ENCODE results near the gene PCP4. TPM values are rescaled to one million over a fixed set of nuclear protein-coding genes. Genes with fewer than 3 reads are reported as not detected.

Gene PCP4
- polyA plus RNA-seq, 3 donors = 11.3 to 13.7 (median 12.6) TPM

DNA sequence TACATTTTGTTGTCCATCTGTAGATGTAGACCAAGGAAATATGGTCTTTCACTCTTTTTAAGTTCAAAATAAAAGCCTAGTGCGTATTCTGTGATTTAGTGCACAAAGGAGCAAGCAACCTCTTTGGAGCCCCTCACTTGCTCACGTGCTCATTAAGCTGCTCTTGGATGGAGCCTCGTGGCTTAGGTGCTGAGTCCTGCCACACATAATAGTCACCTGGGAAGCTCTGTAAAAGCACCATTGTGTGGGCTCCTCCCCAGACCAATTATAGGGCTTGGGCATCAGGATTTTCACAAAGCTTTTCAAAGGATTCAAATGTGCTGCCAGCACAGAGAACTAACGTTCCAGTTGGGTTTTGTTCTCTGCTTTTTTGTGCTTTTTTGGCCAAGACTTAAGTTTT lies 85.0 kb downstream of the PCP4 start:
- no peak for DNase-seq (ENCODE audit: extremely low read depth in 1 of 11, low read depth in 9 of 11, low spot score in 4 of 11)

DNA sequence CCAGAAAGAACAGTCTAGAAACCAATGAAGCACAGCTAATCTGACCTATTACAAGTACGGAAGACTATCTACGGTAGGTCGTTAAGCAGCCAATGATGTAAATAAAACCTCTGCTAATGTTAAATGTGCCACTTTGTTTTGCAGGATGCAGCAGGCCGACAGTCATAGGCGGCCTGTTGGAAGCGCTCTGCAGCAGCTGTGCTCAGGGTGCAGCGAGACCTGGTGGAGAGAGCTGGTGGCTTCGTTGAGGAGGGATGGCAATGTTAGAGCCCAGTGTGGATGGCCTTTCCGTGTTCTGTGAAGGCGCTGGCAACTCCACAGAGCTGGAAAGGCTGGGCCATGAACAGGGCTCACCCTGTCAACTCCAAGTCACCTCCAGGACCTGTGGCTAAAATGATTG lies 87.3 kb downstream of the PCP4 start:
- no peak for DNase-seq (ENCODE audit: extremely low read depth in 1 of 11, low read depth in 9 of 11, low spot score in 4 of 11)

DNA sequence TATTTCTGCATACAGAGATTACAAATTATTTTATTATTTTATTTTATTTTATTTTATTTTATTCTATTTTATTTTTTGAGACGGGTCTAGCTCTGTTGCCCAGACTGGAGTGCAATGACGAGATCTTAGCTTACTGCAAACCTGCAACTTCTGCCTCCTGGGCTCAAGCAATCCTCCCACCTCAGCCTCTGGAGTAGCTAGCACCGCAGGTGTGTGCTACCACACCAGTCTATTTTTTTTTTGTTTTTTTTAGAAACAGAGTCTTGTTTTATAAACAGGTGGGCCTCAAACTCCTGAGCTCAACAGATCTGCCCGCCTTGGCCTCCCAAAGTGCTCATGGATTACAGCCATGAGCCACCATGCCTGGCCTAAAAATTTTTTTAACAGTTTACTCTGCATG lies 88.1 kb downstream of the PCP4 start:
- no peak for DNase-seq (ENCODE audit: extremely low read depth in 1 of 11, low read depth in 9 of 11, low spot score in 4 of 11)

DNA sequence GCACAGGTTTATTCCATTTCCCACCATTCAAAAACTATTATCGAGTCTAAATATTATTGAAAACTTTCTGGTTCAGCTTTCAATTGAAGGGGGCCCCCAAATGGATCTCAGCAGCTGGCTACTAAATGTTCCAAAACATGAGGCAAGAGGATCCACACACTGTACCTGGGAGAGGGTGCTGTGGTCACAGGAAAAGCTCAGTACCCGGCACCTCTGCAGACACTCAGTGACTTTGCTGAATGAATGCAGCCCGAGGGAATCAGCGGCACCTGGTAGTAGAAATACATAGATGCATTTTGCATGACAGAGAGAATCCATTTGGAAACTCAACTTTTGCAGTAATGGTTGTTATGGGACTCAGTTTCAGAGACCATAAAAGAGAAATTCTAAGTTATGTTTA lies 89.3 kb downstream of the PCP4 start:
- no peak for DNase-seq (ENCODE audit: extremely low read depth in 1 of 11, low read depth in 9 of 11, low spot score in 4 of 11)

DNA sequence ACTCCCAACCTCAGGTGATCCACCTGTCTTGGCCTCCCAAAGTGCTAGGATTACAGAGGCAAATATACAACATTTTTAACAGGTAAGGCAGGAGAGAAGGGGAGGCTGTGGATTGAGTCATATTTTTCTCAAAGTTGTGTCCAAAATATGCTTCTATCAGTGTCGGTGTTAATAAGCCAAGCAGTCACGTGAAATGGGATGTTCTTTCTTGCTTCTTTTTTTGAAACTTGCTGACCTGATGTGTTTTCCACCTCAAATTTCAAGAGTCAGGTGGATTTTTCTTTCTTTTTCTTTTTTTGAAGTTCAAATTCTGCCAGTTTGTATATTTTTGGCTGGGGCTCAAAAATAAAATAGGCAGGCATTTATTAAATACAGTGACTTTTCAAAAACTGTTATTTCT lies 91.5 kb downstream of the PCP4 start:
- no peak for DNase-seq (ENCODE audit: extremely low read depth in 1 of 11, low read depth in 9 of 11, low spot score in 4 of 11)

DNA sequence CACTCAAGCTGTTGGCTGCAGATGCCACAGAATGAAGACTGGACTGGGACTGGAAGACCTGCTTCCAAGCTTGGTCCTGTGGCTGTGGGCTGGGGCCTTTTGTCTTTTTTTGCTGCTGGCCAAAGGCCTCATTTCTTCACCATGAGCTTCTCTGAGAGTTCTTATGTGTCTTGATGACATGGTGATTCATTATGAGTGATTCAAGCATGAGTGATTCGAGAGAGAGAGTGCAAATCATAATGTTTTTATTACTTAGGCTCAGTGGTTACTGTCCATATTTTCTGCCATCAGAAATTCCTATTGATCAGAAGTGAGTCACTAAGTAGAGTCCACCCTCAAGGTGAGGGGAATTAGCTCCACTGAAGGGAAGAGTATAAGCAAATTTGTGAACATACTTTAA lies 94.0 kb downstream of the PCP4 start:
- DNase-seq (ENCODE audit: extremely low read depth in 1 of 11, low read depth in 9 of 11, low spot score in 4 of 11) = no peak

DNA sequence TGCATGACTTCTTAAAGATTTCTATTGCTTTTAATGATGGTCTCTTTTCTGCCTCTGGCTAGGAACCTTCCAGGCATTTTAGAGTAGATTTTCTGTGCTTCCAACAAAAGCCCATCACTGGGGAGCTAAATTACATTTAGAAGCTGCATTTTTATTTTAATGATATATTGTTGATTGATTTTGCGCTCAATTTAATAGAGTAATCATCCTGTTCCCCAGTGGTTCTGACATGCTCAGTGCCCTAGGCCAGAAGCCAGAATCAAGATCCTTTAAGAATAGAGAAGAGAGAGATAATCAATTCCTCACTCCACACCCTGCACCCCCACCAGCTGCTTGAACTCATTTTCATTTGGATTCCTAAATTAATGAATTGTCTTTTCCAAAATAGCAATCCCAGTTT lies 97.8 kb downstream of the PCP4 start:
- no peak for DNase-seq (ENCODE audit: extremely low read depth in 1 of 11, low read depth in 9 of 11, low spot score in 4 of 11)

DNA sequence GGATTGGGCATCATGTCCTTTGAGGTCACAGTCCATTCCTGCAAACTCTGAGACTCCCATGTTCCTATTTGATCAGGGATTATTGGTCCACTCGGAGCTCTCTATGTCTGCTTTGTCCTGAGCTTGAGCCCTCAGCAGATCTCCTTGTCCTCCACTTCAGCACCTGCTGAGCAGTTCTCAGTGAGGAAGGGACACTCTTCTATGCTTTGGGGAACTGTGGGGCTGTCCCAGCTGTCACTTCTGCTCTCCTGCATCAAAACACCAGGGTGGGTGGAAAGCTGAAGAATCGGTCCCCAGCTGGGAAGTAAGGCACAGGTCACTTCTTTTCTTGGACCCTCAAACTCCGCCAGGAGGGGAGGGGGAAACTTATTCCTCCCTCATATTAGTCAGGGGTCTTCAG lies 99.5 kb downstream of the PCP4 start:
- no peak for DNase-seq (ENCODE audit: extremely low read depth in 1 of 11, low read depth in 9 of 11, low spot score in 4 of 11)

DNA sequence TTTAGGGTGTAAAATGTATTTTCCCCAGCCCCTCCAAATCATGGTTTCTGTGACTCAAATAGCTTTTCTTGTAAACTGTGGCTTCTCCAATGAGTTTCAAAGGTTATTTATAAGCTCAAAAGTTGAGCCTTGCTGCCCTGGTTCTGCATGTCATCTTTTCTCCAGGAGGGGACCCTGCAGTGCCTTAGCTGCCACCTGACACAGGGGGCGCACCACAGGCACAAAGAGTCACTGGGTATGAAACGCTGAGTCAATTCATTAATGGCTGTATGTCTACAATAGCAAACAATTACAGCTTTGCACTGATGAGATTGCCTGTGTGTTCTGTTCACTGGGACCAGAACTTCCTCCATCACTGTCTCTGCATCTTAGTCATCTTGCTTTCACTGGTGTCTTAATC lies 100.8 kb downstream of the PCP4 start:
- no peak for DNase-seq (ENCODE audit: extremely low read depth in 1 of 11, low read depth in 9 of 11, low spot score in 4 of 11)

DNA sequence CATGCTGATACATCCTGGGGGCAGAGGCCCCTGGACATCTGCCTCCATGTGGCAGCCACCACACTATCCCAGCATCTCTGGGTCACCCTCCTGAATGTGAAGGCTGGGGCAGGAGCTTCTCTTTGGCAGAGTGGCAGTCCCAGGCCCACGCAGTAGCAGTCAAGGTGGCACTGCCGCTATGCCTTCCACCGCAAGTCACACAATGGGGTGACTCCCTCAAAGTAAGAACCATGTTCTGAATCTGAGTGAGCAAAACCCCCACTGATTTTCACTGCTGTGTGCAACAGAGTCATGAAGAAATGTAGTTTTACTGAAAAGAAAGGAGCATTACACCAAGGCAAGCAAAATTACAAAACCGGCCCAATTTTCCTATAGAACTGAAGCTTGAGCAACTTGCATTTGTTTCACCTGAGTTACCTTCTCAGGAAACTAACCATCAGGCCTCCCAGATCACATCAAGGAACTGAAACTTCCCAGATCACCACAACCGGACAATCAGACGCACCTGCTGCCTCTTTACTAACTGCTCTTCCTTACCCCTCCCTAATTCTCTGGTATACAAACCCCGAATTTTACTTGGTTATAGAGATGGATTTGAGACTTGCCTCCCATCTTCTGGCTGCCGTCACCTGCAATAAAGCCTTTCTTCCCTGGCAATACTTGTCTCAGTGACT lies 102.6 kb downstream of the PCP4 start:
- DNase-seq (ENCODE audit: extremely low read depth in 1 of 11, low read depth in 9 of 11, low spot score in 4 of 11) = no peak

DNA sequence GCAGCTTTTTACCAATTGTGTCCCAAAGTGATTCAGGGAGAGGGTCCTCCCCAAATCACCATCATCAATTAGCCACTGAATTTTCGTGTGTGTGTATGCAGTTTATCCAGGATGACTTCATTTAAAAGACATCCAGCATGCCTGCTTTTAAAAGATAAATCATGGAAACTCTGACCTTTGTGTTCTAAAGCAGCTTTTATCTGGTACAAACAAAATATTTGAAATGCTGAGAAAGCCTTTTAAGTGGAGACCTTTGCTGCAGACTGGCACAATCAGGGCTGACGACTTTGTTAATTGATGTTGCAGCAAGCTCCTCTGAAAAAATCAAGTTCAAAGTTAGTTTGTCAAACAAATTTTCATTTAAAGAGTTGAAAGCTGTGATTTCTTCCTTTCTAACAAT lies 104.7 kb downstream of the PCP4 start:
- DNase-seq (ENCODE audit: extremely low read depth in 1 of 11, low read depth in 9 of 11, low spot score in 4 of 11) = no peak

DNA sequence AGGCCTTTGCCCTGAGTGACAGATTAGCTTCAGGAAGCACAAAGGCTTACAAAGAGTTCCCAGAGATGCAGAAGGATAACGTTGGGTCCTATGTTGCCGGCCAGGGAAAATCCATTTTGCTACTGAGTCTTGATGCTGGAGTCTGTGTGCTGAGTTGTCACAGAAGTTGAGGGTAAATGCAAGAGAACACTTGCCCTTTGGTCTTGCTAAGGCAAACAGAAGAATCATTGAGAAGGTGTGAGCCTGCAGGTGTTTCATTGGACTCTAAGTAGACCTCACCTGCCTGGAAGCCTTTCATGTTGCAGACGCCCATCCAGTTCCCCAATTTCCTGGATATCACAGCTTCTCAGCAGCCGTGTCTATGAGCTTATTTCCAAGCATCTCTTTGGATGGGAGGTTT lies 105.2 kb downstream of the PCP4 start:
- DNase-seq (ENCODE audit: extremely low read depth in 1 of 11, low read depth in 9 of 11, low spot score in 4 of 11) = no peak

DNA sequence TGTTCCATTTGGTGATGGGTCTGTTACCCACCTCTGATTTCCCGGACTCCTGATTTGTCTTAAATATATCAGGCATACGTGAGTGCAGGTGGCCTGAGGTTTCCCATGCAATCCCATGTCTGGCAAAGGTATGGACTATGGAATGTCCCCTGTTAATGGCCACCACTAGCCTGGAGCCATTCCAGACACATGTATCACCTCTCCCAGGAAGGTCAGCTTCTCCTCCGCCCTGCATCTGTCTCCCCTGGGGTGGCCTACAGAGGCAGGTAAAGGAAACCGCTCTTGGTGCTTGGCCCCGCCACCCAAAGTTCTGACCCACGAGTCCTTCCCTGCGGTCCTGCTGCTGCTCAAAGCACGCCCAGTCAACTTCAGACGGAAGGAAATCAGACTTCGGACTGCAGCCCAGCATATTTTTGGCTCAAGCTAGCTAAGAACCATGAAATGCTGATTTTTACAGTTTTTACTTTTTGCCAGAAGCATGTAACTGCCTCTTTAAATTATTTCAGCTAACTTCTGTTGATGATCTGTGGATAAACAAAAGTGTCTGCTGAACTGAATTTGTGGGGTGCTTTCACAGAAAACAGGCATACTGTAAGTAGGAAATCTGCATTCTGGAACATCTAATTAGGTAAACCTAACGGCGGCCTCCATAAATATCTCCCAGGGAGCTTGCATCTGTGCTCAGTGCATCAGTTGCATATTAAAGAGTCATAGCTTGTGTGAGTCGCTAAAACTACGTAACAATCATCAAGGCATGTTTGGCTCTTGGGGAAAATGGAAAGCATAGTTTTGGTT lies 105.9 kb downstream of the PCP4 start:
- DNase-seq (ENCODE audit: extremely low read depth in 1 of 11, low read depth in 9 of 11, low spot score in 4 of 11) = no peak

DNA sequence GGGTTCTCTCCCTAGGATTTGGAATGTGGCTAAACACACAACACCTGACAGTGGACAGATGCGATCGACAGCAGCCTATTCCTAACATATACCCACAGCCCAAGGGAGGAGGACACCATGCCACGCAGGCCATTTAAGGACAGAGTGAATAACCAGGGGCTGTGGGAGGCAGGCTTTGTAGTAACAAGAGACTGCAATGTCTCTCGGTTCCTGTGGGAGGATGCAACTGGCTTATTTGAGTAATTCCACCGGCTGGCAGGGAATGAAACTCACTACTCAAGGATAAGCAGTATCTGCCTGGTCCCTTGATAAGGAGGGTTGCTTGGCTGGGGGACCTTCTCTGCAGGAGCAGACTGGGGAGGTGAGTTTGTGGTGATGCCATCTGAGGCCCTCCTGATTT lies 109.6 kb downstream of the PCP4 start:
- DNase-seq (ENCODE audit: extremely low read depth in 1 of 11, low read depth in 9 of 11, low spot score in 4 of 11) = peak in 2 of 11 donors; percentile 12 to 32

Other genes starting within 250 kb of the PCP4 start
- gene IGSF5, start 122.3 kb upstream of the PCP4 start, polyA plus RNA-seq (ENCODE audit: insufficient read length in 3 of 3) = 1 to 10 TPM in 1 of 3 donors, under 1 TPM in 2; 0.82 to 1.1 (median 0.90) TPM

Measured in renal cortex interstitium (tissue), 11 donors.